H1 (cell line): ENCODE measurements around the gene ZNRF2. TPM values are rescaled to one million over a fixed set of nuclear protein-coding genes. Genes with fewer than 3 reads are reported as not detected.

ENCODE experiments used
- CTCF ChIA-PET: fragments of 300-600 bp; sonication (Branson Sonifier 250); formaldehyde crosslinking; loops from one replicate; lab custom pipeline; 2021; ENCODE audit not compliant: partially characterized antibody; lab: Charles Lee
- POLR2A ChIA-PET: fragments of 300-600 bp; sonication (Branson Sonifier 250); formaldehyde crosslinking; loops from one replicate; lab custom pipeline; 2021; ENCODE audit warnings: inconsistent platforms; ENCODE audit not compliant: partially characterized antibody; lab: Charles Lee
- DNase-seq, 2 experiments: peaks; one replicate each; pipeline versions ENCODE4 v3.0.0 to v3.0.0-alpha.2; 2010 to 2022; ENCODE audit warnings: low spot score in 2 of 2, low read depth in 1 of 2, mixed read lengths in 1 of 2
- FAIRE-seq: peaks from 2 replicates; lab custom pipeline; 2011; peaks lifted over from hg19 to GRCh38; lab: Jason Lieb, UNC
- H2AFZ ChIP-seq: 2 replicates; pipeline ENCODE4 v1.8.1; 2012; ENCODE audit warnings: low read length, inconsistent platforms
- H2AK5ac ChIP-seq: 2 replicates; pipeline ENCODE4 v1.6.1; 2013; ENCODE audit warnings: low read depth, low read length
- H2BK120ac ChIP-seq: replicated peaks from 2 replicates; pipeline ENCODE3; 2013; ENCODE audit warnings: low read depth, low read length, inconsistent platforms
- H2BK12ac ChIP-seq: 2 replicates; pipeline ENCODE4 v1.6.1; 2013; ENCODE audit warnings: low read depth, low read length
- H2BK15ac ChIP-seq: 2 replicates; pipeline ENCODE4 v1.6.1; 2013; ENCODE audit warnings: low read length
- H2BK20ac ChIP-seq: 2 replicates; pipeline ENCODE4 v1.6.1; 2013; ENCODE audit warnings: low read length
- H2BK5ac ChIP-seq: 2 replicates; pipeline ENCODE4 v1.6.1; 2013; ENCODE audit warnings: low read depth, low read length
- H3K14ac ChIP-seq: 2 replicates; pipeline ENCODE4 v1.6.1; 2013; ENCODE audit warnings: inconsistent platforms; ENCODE audit not compliant: insufficient read length
- H3K18ac ChIP-seq: 2 replicates; pipeline ENCODE4 v1.6.1; 2013; ENCODE audit warnings: low read length; ENCODE audit errors: extremely low read depth
- H3K23ac ChIP-seq: 2 replicates; pipeline ENCODE4 v1.6.1; 2013; ENCODE audit warnings: inconsistent platforms; ENCODE audit not compliant: insufficient read length
- H3K23me2 ChIP-seq: 2 replicates; pipeline ENCODE4 v1.6.1; 2013; ENCODE audit warnings: low read depth, low read length
- H3K27ac ChIP-seq: 2 replicates; pipeline ENCODE4 v1.6.1; 2011; ENCODE audit warnings: low read depth, low read length, inconsistent platforms
- H3K27me3 ChIP-seq, 4 experiments: replicated peaks in 1 of 4; 1 replicate in 1 of 4; 2 replicates in 3 of 4; pipeline versions ENCODE4 v1.6.1 to v1.8.1; 2011 to 2013; ENCODE audit warnings: low read length in 3 of 4, mild to moderate bottlenecking in 3 of 4, inconsistent platforms in 2 of 4, mixed read lengths in 2 of 4, moderate library complexity in 1 of 4; ENCODE audit not compliant: control insufficient read depth in 3 of 4, insufficient read depth in 3 of 4; ENCODE audit errors: extremely low read depth in 1 of 4
- H3K36me3 ChIP-seq, 4 experiments: 2 replicates each; pipeline versions ENCODE4 v1.6.1 to v1.8.1; 2011 to 2013; ENCODE audit warnings: mild to moderate bottlenecking in 4 of 4, low read length in 3 of 4, moderate library complexity in 2 of 4, control low read depth in 1 of 4, inconsistent platforms in 1 of 4; ENCODE audit not compliant: insufficient read depth in 4 of 4, control insufficient read depth in 2 of 4
- H3K4ac ChIP-seq: replicated peaks from 2 replicates; pipeline ENCODE3; 2013; ENCODE audit warnings: low read length, low read depth, mixed read lengths, inconsistent platforms; ENCODE audit not compliant: insufficient read length
- H3K4me1 ChIP-seq, 4 experiments: replicated peaks in 1 of 4; 1 replicate in 1 of 4; 2 replicates in 3 of 4; pipeline versions ENCODE4 v1.6.1 to v1.8.1; 2011 to 2013; ENCODE audit warnings: low read length in 3 of 4, inconsistent platforms in 2 of 4, mixed read lengths in 1 of 4; ENCODE audit not compliant: insufficient read depth in 4 of 4, control insufficient read depth in 3 of 4
- H3K4me2 ChIP-seq, 2 experiments: 2 replicates each; pipeline versions ENCODE4 v1.6.1 to v1.8.1; 2011 to 2013; ENCODE audit warnings: low read depth in 2 of 2, low read length in 2 of 2, control low read depth in 1 of 2, inconsistent platforms in 1 of 2, mild to moderate bottlenecking in 1 of 2; ENCODE audit not compliant: insufficient read depth in 1 of 2
- H3K4me3 ChIP-seq, 4 experiments: fragments of 200-600, 300-600 bp in 1 of 4; sonication (generic), shearing (Covaris generic), sonication (Bioruptor Twin) in 1 of 4; 2 replicates each; pipeline versions ENCODE4 v1.5.1 to v1.8.1; 2011 to 2016; ENCODE audit warnings: low read length in 4 of 4, low read depth in 3 of 4, control low read depth in 2 of 4, inconsistent platforms in 2 of 4, mild to moderate bottlenecking in 2 of 4, mixed read lengths in 1 of 4, moderate library complexity in 1 of 4; ENCODE audit not compliant: insufficient read depth in 2 of 4; ENCODE audit errors: extremely low read depth in 1 of 4
- H3K56ac ChIP-seq: replicated peaks from 2 replicates; pipeline ENCODE3; 2013; ENCODE audit warnings: low read depth, mild to moderate bottlenecking, mixed read lengths, low read length, inconsistent platforms; ENCODE audit not compliant: insufficient read length
- H3K79me1 ChIP-seq: 2 replicates; pipeline ENCODE4 v1.6.1; 2013; ENCODE audit warnings: low read depth, low read length, control low read depth
- H3K79me2 ChIP-seq, 2 experiments: 2 replicates each; pipeline versions ENCODE4 v1.6.1 to v1.8.1; 2012 to 2013; ENCODE audit warnings: low read length in 2 of 2, mild to moderate bottlenecking in 2 of 2, inconsistent platforms in 1 of 2; ENCODE audit not compliant: insufficient read depth in 2 of 2, control insufficient read depth in 1 of 2
- H3K9ac ChIP-seq, 4 experiments: replicated peaks in 1 of 4; 1 replicate in 1 of 4; 2 replicates in 3 of 4; pipeline versions ENCODE4 v1.6.1 to v1.8.1; 2011 to 2013; ENCODE audit warnings: low read depth in 3 of 4, low read length in 3 of 4, control low read depth in 2 of 4, mild to moderate bottlenecking in 2 of 4, moderate library complexity in 2 of 4, inconsistent platforms in 1 of 4; ENCODE audit errors: extremely low read depth in 1 of 4
- H3K9me3 ChIP-seq, 2 experiments: 2 replicates each; pipeline versions ENCODE4 v1.6.1 to v1.8.1; 2012 to 2013; ENCODE audit warnings: mild to moderate bottlenecking in 2 of 2, moderate library complexity in 2 of 2, control low read depth in 1 of 2, inconsistent platforms in 1 of 2, low read depth in 1 of 2, low read length in 1 of 2, mixed read lengths in 1 of 2; ENCODE audit not compliant: insufficient read depth in 2 of 2
- H4K20me1 ChIP-seq, 2 experiments: replicated peaks in 1 of 2; 2 replicates each; pipeline versions ENCODE3 to v1.8.1; 2011 to 2013; ENCODE audit warnings: inconsistent platforms in 2 of 2, low read length in 2 of 2, mild to moderate bottlenecking in 1 of 2; ENCODE audit not compliant: insufficient read depth in 2 of 2, control insufficient read depth in 1 of 2
- H4K5ac ChIP-seq: 2 replicates; pipeline ENCODE4 v1.6.1; 2013; ENCODE audit warnings: low read length, low read depth, mixed read lengths, inconsistent platforms; ENCODE audit not compliant: insufficient read length
- H4K8ac ChIP-seq: 2 replicates; pipeline ENCODE4 v1.8.0; 2013; ENCODE audit warnings: mild to moderate bottlenecking, moderate library complexity, low read length, inconsistent platforms; ENCODE audit not compliant: insufficient read depth; ENCODE audit errors: extremely low read depth
- H4K91ac ChIP-seq: replicated peaks from 2 replicates; pipeline ENCODE3; 2013; ENCODE audit warnings: low read length, mixed read lengths, inconsistent platforms; ENCODE audit not compliant: insufficient read length
- BRCA1 ChIP-seq: IDR thresholded peaks from 2 replicates; pipeline ENCODE4 v1.6.1; 2012; ENCODE audit warnings: low read depth, low read length, improper control_type of control experiment
- HDAC6 ChIP-seq: IDR thresholded peaks from one replicate; pipeline ENCODE4 v1.7.1; 2012; ENCODE audit warnings: low read depth, mild to moderate bottlenecking, inconsistent platforms, low read length, moderate library complexity
- RAD21 ChIP-seq, 2 experiments: IDR thresholded peaks in 1 of 2; conservative IDR thresholded peaks in 1 of 2; 2 replicates each; pipeline ENCODE4 v1.6.1; 2011; ENCODE audit warnings: low read depth in 2 of 2, low read length in 2 of 2, improper control_type of control experiment in 1 of 2, inconsistent platforms in 1 of 2, mild to moderate bottlenecking in 1 of 2, moderate library complexity in 1 of 2
- RNF2 ChIP-seq: fragments of 200-900, 300-1000 bp; sonication (generic); IDR thresholded peaks from 2 replicates; pipeline ENCODE4 v1.7.1; 2016; ENCODE audit warnings: borderline replicate concordance, low read depth, mild to moderate bottlenecking, antibody characterized with exemption, low read length; ENCODE audit not compliant: poor library complexity, severe bottlenecking; ENCODE audit errors: missing control alignments
- SIN3A ChIP-seq, 2 experiments: IDR thresholded peaks in 1 of 2; conservative IDR thresholded peaks in 1 of 2; 2 replicates each; pipeline ENCODE4 v1.6.1; 2011 to 2012; ENCODE audit warnings: low read length in 2 of 2, improper control_type of control experiment in 1 of 2, low read depth in 1 of 2, mild to moderate bottlenecking in 1 of 2
- WGBS, 2 experiments: shearing (Covaris generic) in 1 of 2; methylation state at CpG; one replicate each; pipeline versions ENCODE4 v1.1.6 to v1.1.7; 2013 to 2015; ENCODE audit warnings: low lambda C conversion rate in 2 of 2, mixed read lengths in 2 of 2, inconsistent platforms in 1 of 2, low coverage in 1 of 2, missing lambda C conversion rate in 1 of 2; ENCODE audit not compliant: insufficient replicate concordance in 2 of 2, insufficient coverage in 1 of 2, insufficient read length in 1 of 2; ENCODE audit errors: extremely low coverage in 1 of 2, missing lambda C conversion rate in 1 of 2; 5-methylcytosine and 5-hydroxymethylcytosine counted together
- polyA plus RNA-seq, 7 experiments: library from polyadenylated mRNA; depleted of rRNA in 3 of 7; stranded (reverse) in 5 of 7; unstranded in 2 of 7; fragments of >200 nt in 5 of 7; fragments of 200-250 nt in 2 of 7; gene quantifications; 1 replicate in 5 of 7; 2 replicates in 1 of 7; 4 replicates in 1 of 7; pipeline versions ENCODE4 v1.2.1 to v1.2.3, GENCODE V29; 2011 to 2013; ENCODE audit warnings: missing spikeins in 2 of 7, mixed read lengths in 2 of 7
- total RNA-seq: library from RNA; stranded (reverse); fragmentation: NEBNext Ultra II Directional; extraction: Animal tissue kit (Norgen Biotek cat#: 25700); gene quantifications from 2 replicates; pipeline ENCODE4 v1.2.1, GENCODE V29; 2021
- TF ChIP-seq, protein P1 (sequence below), 3 experiments: IDR thresholded peaks; 1 replicate in 2 of 3; 2 replicates in 1 of 3; pipeline versions ENCODE4 v1.5.1 to v1.6.1; 2011; ENCODE audit warnings: low read length in 3 of 3, mild to moderate bottlenecking in 3 of 3, inconsistent platforms in 2 of 3, low read depth in 1 of 3, moderate library complexity in 1 of 3; ENCODE audit not compliant: insufficient read depth in 1 of 3; ENCODE audit errors: control extremely low read depth in 1 of 3

Gene ZNRF2
- total and polyA plus RNA-seq, 2 of the 8 experiments (the other 6 are each of a cell fraction or from before 2014, with no cell fraction given): 2.9 to 16.2 TPM

DNA sequence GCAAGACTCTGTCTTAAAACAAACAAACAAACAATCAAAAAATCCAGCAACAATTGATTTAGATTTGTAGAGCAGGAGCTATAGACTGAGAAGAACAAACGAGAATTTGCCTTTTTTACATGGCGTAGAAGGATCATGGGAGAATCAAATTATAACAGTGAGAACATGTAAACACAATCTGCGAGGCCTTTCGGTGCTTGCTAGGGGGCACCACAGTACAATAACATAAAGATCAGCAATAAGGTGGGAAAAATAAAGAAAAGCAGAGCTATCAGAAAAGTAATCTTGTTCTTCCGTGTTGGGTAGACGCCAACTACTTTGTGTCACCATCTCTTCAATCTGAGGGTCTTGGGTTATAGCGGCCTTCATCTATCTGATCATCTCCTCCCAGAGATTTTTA, 112.0 kb downstream of the ZNRF2 start:
- no peaks in the 10 kb centered on the region for H3K79me2 ChIP-seq
- no peak overlapping the region for H2BK20ac ChIP-seq
- CTCF ChIA-PET: interaction anchor here (0.7 to 1.7 kb wide), 14 partner anchors 8 to 168 kb away, joined by 3 to 10 read pairs (median 4); no protein-coding TSS in a partner anchor
- H3K4me3 ChIP-seq: no peak overlapping the region
- H3K27ac ChIP-seq: no peak overlapping the region
- H3K4me2 ChIP-seq: no peak overlapping the region
- H3K79me1 ChIP-seq: no peaks in the 10 kb centered on the region
- H2BK15ac ChIP-seq: no peak overlapping the region
- TF ChIP-seq RAD21 (IDR thresholded peaks at IDR 0.05 in 1 of 2, conservative IDR thresholded peaks at IDR 0.05 in 1 of 2; ENCODE audit: low read depth in 2 of 2, low read length in 2 of 2): peak; percentile 22 to 32
- no peak for TF ChIP-seq HDAC6
- TF ChIP-seq SIN3A (conservative IDR thresholded peaks at IDR 0.05 in 1 of 2, IDR thresholded peaks at IDR 0.05 in 1 of 2; ENCODE audit: low read depth in 1 of 2, low read length in 2 of 2): no peak
- no peak for TF ChIP-seq RNF2
- TF ChIP-seq, protein P1, sequence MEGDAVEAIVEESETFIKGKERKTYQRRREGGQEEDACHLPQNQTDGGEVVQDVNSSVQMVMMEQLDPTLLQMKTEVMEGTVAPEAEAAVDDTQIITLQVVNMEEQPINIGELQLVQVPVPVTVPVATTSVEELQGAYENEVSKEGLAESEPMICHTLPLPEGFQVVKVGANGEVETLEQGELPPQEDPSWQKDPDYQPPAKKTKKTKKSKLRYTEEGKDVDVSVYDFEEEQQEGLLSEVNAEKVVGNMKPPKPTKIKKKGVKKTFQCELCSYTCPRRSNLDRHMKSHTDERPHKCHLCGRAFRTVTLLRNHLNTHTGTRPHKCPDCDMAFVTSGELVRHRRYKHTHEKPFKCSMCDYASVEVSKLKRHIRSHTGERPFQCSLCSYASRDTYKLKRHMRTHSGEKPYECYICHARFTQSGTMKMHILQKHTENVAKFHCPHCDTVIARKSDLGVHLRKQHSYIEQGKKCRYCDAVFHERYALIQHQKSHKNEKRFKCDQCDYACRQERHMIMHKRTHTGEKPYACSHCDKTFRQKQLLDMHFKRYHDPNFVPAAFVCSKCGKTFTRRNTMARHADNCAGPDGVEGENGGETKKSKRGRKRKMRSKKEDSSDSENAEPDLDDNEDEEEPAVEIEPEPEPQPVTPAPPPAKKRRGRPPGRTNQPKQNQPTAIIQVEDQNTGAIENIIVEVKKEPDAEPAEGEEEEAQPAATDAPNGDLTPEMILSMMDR (IDR thresholded peaks at IDR 0.05; ENCODE audit: control extremely low read depth in 1 of 3, insufficient read depth in 1 of 3, low read depth in 1 of 3, low read length in 3 of 3): peak in 2 of 3 experiments; percentile 21 to 26; a peak in 2 of 4 replicates
- no peak for TF ChIP-seq BRCA1
- TF ChIP-seq, all 59 proteins: peak for 2
- Histone ChIP-seq H3K14ac (no peak overlapping the region), H4K8ac (no peak overlapping the region), H3K27me3 (no peaks in the 10 kb centered on the region), H2AK5ac (no peak overlapping the region), H3K18ac (no peak overlapping the region), H4K5ac (no peak overlapping the region), H3K9ac (no peak overlapping the region), H3K4me1 (peaks cover 0 to 4% (median 2%) of the 10 kb centered on the region in 4 experiments; a peak in 2 of 7 replicates), H4K91ac (no peak overlapping the region), H2BK5ac (no peak overlapping the region), H3K4ac (no peak overlapping the region), H3K56ac (no peak overlapping the region), H2BK120ac (no peak overlapping the region), H2AFZ (no peak overlapping the region), H2BK12ac (no peak overlapping the region), H3K23me2 (no peaks in the 10 kb centered on the region; the same call in 1 of the 2 replicates), H4K20me1 (no peaks in the 10 kb centered on the region), H3K9me3 (no peaks in the 10 kb centered on the region), H3K36me3 (no peaks in the 10 kb centered on the region), H3K23ac (no peak overlapping the region)
- DNase-seq (no peak), FAIRE-seq (peak; percentile 45)
- 87% methylated on average over 7 of the region's 7 CpGs; no CpG with 5 or more reads in 1 of the 2 experiments for WGBS, 2 experiments
- POLR2A ChIA-PET: interaction anchor here (1.0 to 1.1 kb wide), 2 partner anchors 8 to 54 kb away, joined by 3 read pairs; no protein-coding TSS in a partner anchor
